Heart right ventricle (tissue), 16 donors: ENCODE measurements around the gene CRYBB1. TPM values are rescaled to one million over a fixed set of nuclear protein-coding genes. Genes with fewer than 3 reads are reported as not detected.

Experiments used
- ATAC-seq, 8 donors: fragments of 200-7000 bp; cut with Tn5 transposase; one replicate each; pipeline ENCODE4 v1.9.1; 2020; ENCODE audit warnings: mild to moderate bottlenecking in 8 of 8, moderate library complexity in 8 of 8, moderate number of reproducible peaks in 1 of 8
- DNase-seq, 2 donors: peaks; one replicate each; pipeline ENCODE4 v3.0.0-alpha.2; 2020
- H3K27ac ChIP-seq, 10 donors: fragments of 200-600 bp; sonication (generic) in 2 of 10; one replicate each; pipeline versions ENCODE4 v1.5.0 to v1.8.0; 2020 to 2022; ENCODE audit warnings: mild to moderate bottlenecking in 3 of 10
- H3K27me3 ChIP-seq, 7 donors: fragments of 200-600 bp; one replicate each; pipeline ENCODE4 v1.8.0; 2021 to 2022; ENCODE audit warnings: mild to moderate bottlenecking in 2 of 7
- H3K36me3 ChIP-seq, 9 donors: fragments of 200-600 bp; sonication (generic) in 1 of 9; one replicate each; pipeline versions ENCODE4 v1.5.0 to v1.8.0; 2020 to 2022; ENCODE audit warnings: mild to moderate bottlenecking in 2 of 9
- H3K4me1 ChIP-seq, 9 donors: fragments of 200-600 bp; sonication (generic) in 1 of 9; one replicate each; pipeline versions ENCODE4 v1.5.0 to v1.8.0; 2020 to 2022; ENCODE audit warnings: mild to moderate bottlenecking in 4 of 9
- H3K4me3 ChIP-seq, 10 donors: fragments of 200-600 bp; sonication (generic) in 2 of 10; one replicate each; pipeline versions ENCODE4 v1.5.0 to v1.8.0; 2020 to 2022; ENCODE audit warnings: mild to moderate bottlenecking in 7 of 10, moderate library complexity in 2 of 10
- H3K9me3 ChIP-seq, 11 donors: fragments of 200-600 bp in 10 of 11; sonication (generic) in 2 of 11; one replicate each; pipeline versions ENCODE4 v1.5.0 to v1.8.0; 2013 to 2022; ENCODE audit warnings: mild to moderate bottlenecking in 2 of 11, control low read depth in 1 of 11, moderate library complexity in 1 of 11
- WGBS, 2 donors: extraction: QIAGEN DNeasy Blood & Tissue Kit; methylation state at CpG; one replicate each; pipeline ENCODE4 v1.1.7; 2013; ENCODE audit warnings: inconsistent platforms in 1 of 2; 5-methylcytosine and 5-hydroxymethylcytosine counted together
- intact Hi-C, 10 donors: fragments of 100-400 bp; cut with DNase I; formaldehyde crosslinking; loops; one replicate each; pipeline versions ENCODE4 v1.11.1 to v1.14.2; 2022
- polyA plus RNA-seq, 2 donors: library from polyadenylated mRNA; stranded (reverse); fragments of 200-250 nt; gene quantifications; one replicate each; pipeline ENCODE4 v1.2.3, GENCODE V29; 2013
- total RNA-seq, 10 donors: library from RNA; stranded (reverse); fragmentation: NEBNext Ultra II Directional in 3 of 10; extraction: Animal tissue kit (Norgen Biotek cat#: 25700) in 3 of 10; gene quantifications; one replicate each; pipeline versions ENCODE4 v1.2.1 to v1.2.4, GENCODE V29; 2021 to 2023
- TF ChIP-seq, protein P1 (sequence below), 9 donors: fragments of 200-600 bp; sonication (generic) in 2 of 9; IDR thresholded peaks; one replicate each; pipeline versions ENCODE4 v1.5.0 to v1.8.0; 2021 to 2022; ENCODE audit warnings: antibody characterized with exemption in 9 of 9, mild to moderate bottlenecking in 5 of 9, moderate library complexity in 1 of 9
- donor health status: Arrhythmogenic right ventricular cardiomyopathy.
- donor health status: ischemic (EF 13 %, LVEDD 7.1; RV severe dilation, severe dysfunction).
- donor health status: healthy with polysubstance abuse.
- donor health status: DM: no; HTN: yes; CAD: no.
- donor health status: DM: no; HTN: no; CAD: no.
- donor health status: ischemic (EF 25% LVEDD 6.9; RV normal size, moderate dysfunction).
- donor health status: ischemic (EF 25% LVEDD 5.7; RV mildly dilated, moderate dysfunction).
- donor health status: healthy.
- donor health status: DM: yes; HTN: yes; CAD: no.
- donor health status: Ischemic cardiomyopathy.
- donor health status: ischemic (EF 35%, LVEDD 5.7; RV mildly dilated, moderate dysfunction).
- donor health status: nonischemic (EF 11% LVEDD 7.7; RV severe dilation, severe dysfunction).
- donor health status: DM: yes; HTN: yes; CAD: no.
- donor health status: PGD.
- donor health status: ischemic (EF 29% LVEDD 5.4; RV normal size, mild dysfunction).
- donor health status: nonischemic (EF 23%, LVEDD 6.1; RV moderate dilation, normal function).

CRYBB1 gene
- total and polyA plus RNA-seq, 12 donors = 0.24 to 2.5 (median 0.56) TPM; not detected in 3

DNA sequence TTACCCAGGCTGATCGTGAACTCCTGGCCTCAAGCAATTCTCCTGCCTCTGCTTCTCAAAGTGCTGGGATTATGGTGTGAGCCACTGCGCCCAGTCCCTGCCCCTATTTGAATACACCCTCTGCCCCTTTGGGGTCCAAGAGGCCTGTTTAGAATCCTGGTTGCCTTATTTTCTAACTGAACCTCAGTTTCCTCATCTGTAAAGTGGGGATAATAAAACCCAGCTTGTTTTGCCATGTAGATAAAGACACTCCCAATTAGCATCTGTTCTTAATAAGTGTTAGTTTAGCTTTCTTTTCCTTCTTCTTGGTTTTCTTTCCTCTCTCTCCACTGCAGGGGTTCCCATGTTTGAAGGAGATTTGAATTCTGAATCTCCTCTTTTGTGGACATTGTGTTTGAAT lies 44.3 kb upstream of the CRYBB1 start:
- DNase-seq = no peak
- WGBS, 2 donors = 93 to 97% methylated on average over 2 of the region's 2 CpGs
- ATAC-seq = no peak
- TF ChIP-seq, protein P1, sequence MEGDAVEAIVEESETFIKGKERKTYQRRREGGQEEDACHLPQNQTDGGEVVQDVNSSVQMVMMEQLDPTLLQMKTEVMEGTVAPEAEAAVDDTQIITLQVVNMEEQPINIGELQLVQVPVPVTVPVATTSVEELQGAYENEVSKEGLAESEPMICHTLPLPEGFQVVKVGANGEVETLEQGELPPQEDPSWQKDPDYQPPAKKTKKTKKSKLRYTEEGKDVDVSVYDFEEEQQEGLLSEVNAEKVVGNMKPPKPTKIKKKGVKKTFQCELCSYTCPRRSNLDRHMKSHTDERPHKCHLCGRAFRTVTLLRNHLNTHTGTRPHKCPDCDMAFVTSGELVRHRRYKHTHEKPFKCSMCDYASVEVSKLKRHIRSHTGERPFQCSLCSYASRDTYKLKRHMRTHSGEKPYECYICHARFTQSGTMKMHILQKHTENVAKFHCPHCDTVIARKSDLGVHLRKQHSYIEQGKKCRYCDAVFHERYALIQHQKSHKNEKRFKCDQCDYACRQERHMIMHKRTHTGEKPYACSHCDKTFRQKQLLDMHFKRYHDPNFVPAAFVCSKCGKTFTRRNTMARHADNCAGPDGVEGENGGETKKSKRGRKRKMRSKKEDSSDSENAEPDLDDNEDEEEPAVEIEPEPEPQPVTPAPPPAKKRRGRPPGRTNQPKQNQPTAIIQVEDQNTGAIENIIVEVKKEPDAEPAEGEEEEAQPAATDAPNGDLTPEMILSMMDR (IDR thresholded peaks at IDR 0.05) = no peak
- Histone ChIP-seq H3K27me3 (peaks cover 0 to 76% (median 61%) of the 10 kb centered on the region in 7 donors), H3K4me1 (peaks cover 10 to 30% (median 21%) of the 10 kb centered on the region in 9 donors), H3K4me3 (no peak overlapping the region), H3K9me3 (no peaks in the 10 kb centered on the region), H3K27ac (no peak overlapping the region), H3K36me3 (no peaks in the 10 kb centered on the region)
- intact Hi-C loops = loop anchor here in 2 of 10 donors (10.0 kb wide), 2 partner anchors 267 to 297 kb away; no protein-coding TSS in a partner anchor

DNA sequence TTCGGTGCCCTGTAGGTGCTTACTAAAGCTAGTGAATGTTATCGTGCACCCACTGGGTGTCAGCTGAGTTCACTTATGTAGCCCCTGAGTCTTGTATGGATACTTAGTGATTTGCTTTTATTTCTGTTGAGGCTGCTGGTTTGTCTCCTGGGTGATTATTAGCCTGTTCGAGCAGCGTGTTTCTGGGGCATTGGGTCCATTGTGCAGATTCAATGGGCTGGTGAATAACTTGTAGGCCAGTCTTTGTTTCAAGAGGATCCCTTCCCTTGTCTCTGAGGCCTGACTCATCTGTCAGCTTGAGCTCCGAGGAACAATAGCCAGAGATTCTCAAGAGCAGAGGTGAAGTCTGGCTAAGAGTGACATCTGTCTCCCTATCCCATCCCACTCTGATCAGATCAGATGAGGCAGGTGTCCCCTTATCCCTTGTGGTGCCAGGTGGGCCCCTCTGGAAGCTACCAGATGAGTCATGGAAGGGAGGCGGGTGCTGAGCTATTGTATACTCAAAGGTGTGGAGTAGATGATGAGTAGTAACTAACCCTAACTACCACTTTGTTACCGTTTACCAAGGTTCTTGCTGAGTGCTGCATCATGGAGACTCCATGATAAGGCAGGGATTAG lies 43.2 kb upstream of the CRYBB1 start:
- WGBS, 2 donors = 82 to 83% methylated on average over 7 of the region's 7 CpGs
- Histone ChIP-seq H3K27me3 (peaks cover 0 to 87% (median 70%) of the 10 kb centered on the region in 7 donors), H3K9me3 (no peaks in the 10 kb centered on the region), H3K4me1 (peaks cover 10 to 34% (median 24%) of the 10 kb centered on the region in 9 donors), H3K4me3 (no peak overlapping the region), H3K27ac (no peak overlapping the region), H3K36me3 (no peaks in the 10 kb centered on the region)
- intact Hi-C loops = loop anchor here in 2 of 10 donors (10.0 kb wide), 2 partner anchors 266 to 296 kb away; no protein-coding TSS in a partner anchor
- DNase-seq = no peak
- ATAC-seq = no peak
- TF ChIP-seq, protein P1 (IDR thresholded peaks at IDR 0.05) = no peak

DNA sequence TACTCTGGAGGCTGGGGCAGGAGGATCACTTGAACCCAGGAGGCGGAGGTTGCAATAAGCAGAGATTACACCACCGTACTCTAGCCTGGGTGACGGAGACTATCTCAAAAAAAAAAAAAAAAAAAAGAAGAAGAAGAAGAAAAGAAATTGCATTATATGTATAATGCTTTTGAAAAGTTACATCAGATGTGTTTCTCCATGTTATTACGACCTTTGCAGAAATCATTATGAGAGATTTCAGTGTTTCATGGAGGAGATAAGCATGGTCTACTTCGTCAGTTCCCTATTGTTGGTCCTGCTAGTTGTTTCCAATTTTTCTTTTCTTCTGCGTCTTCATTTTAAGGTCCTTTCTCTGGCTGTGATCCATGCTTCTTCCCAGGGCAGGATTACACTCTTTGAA lies 42.5 kb upstream of the CRYBB1 start:
- WGBS, 2 donors = 84 to 89% methylated on average over 6 of the region's 6 CpGs
- Histone ChIP-seq H3K27ac (no peak overlapping the region), H3K4me1 (peaks cover 8 to 29% (median 22%) of the 10 kb centered on the region in 9 donors), H3K36me3 (no peaks in the 10 kb centered on the region), H3K4me3 (no peak overlapping the region), H3K27me3 (peaks cover 0 to 93% (median 75%) of the 10 kb centered on the region in 7 donors), H3K9me3 (no peaks in the 10 kb centered on the region)
- no peak for ATAC-seq
- DNase-seq = no peak
- intact Hi-C loops = loop anchor here in 2 of 10 donors (10.0 kb wide), 2 partner anchors 266 to 296 kb away; no protein-coding TSS in a partner anchor
- TF ChIP-seq, protein P1 (IDR thresholded peaks at IDR 0.05) = no peak

DNA sequence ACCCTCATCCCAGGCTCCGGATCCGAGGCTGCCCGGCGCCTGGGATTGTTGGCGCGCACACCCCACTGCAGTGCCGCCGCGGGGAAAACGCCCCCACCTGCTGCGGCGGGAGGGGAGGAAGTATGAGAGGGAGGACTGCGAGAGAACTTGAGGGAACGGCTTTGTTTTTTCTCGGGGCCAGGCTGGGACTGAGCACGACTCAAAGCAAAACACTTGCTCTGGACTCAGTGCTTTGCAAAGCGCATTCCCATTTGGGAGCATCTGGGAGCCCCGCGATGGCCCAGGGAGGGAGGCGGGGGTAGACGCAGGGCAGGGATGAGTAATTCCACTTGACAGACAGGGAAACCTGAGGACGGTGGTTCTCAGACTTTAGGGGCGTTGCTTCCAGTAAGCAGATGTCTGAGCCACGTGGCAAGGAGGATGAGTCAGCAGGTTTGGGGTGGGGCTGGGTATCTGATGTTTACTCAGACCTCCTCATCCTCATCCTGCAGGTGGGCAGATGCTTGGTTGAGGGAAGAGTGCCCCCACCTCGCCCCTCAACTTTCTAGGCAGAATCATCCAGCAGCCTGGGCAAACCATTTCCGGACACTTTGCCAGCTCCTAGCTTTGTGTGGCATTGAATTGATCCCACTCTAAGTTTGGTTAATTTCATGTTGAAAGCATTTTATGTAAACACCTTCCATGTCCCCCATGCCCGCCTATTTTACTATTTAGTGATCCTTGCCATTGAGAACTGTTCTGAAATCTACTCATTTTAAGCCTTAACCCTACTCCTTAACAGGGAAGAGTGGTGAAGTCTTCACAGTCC lies 41.0 kb upstream of the CRYBB1 start:
- DNase-seq = no peak
- 5% methylated on average over 27 of the region's 27 CpGs for WGBS, 2 donors
- H3K36me3 ChIP-seq = no peaks in the 10 kb centered on the region
- TF ChIP-seq, protein P1 (IDR thresholded peaks at IDR 0.05) = no peak
- H3K9me3 ChIP-seq = no peaks in the 10 kb centered on the region
- H3K27me3 ChIP-seq = peaks cover 0 to 90% (median 74%) of the 10 kb centered on the region in 7 donors
- peak overlapping the region in 1 of 10 donors; percentile 62 for H3K27ac ChIP-seq
- intact Hi-C loops = loop anchor here in 2 of 10 donors (5.0 to 10.0 kb wide), 2 partner anchors 172 to 174 kb away; partner anchors contain the start of genes HPS4 (in 1 of the 2) and SRRD (in 1 of the 2)
- H3K4me3 ChIP-seq = peak overlapping the region in 8 of 10 donors; percentile 2 to 50 (median 30)
- peaks cover 8 to 27% (median 22%) of the 10 kb centered on the region in 9 donors for H3K4me1 ChIP-seq
- peak; percentile 20 to 61 (median 44) for ATAC-seq
